Liver (tissue), 9 donors: ENCODE measurements around the gene VNN1. TPM values are rescaled to one million over a fixed set of nuclear protein-coding genes. Genes with fewer than 3 reads are reported as not detected.
"Not testable (repeated sequence)": the region's sequence is repeated elsewhere in the genome, so short reads cannot be mapped to it uniquely, and the experiment has no call there.

Source experiments
- DNase-seq: peaks from one replicate; pipeline ENCODE4 v3.0.0-alpha.2; 2017; ENCODE audit warnings: low spot score
- H3K27ac ChIP-seq, 2 donors: one replicate each; pipeline ENCODE4 v1.7.0; 2013; ENCODE audit warnings: inconsistent platforms in 2 of 2, low read length in 2 of 2, control low read depth in 1 of 2, low read depth in 1 of 2, mild to moderate bottlenecking in 1 of 2
- H3K27me3 ChIP-seq, 4 donors: one replicate each; pipeline versions ENCODE4 v1.6.1 to v1.7.0; 2013; ENCODE audit warnings: low read length in 3 of 4, inconsistent platforms in 1 of 4, mild to moderate bottlenecking in 1 of 4, moderate library complexity in 1 of 4; ENCODE audit not compliant: control insufficient read depth in 4 of 4, insufficient read depth in 4 of 4
- H3K36me3 ChIP-seq, 4 donors: one replicate each; pipeline versions ENCODE4 v1.6.1 to v1.7.0; 2013; ENCODE audit warnings: low read length in 3 of 4, mild to moderate bottlenecking in 3 of 4, low read depth in 1 of 4, moderate library complexity in 1 of 4; ENCODE audit not compliant: control insufficient read depth in 4 of 4, insufficient read depth in 3 of 4
- H3K4me1 ChIP-seq, 4 donors: one replicate each; pipeline versions ENCODE4 v1.6.1 to v1.7.0; 2013; ENCODE audit warnings: low read length in 3 of 4, mild to moderate bottlenecking in 3 of 4, moderate library complexity in 1 of 4; ENCODE audit not compliant: control insufficient read depth in 4 of 4, insufficient read depth in 4 of 4
- H3K4me3 ChIP-seq, 3 donors: one replicate each; pipeline versions ENCODE4 v1.6.1 to v1.7.0; 2013; ENCODE audit warnings: low read length in 3 of 3, control low read depth in 1 of 3, low read depth in 1 of 3, mild to moderate bottlenecking in 1 of 3
- H3K9ac ChIP-seq, 2 donors: one replicate each; pipeline ENCODE4 v1.7.0; 2013; ENCODE audit warnings: low read length in 2 of 2, mild to moderate bottlenecking in 2 of 2, moderate library complexity in 2 of 2, control low read depth in 1 of 2, low read depth in 1 of 2
- H3K9me3 ChIP-seq, 4 donors: one replicate each; pipeline versions ENCODE4 v1.6.1 to v1.7.0; 2013; ENCODE audit warnings: low read length in 3 of 4; ENCODE audit not compliant: control insufficient read depth in 4 of 4
- FOXA1 ChIP-seq: IDR thresholded peaks from 2 replicates; pipeline ENCODE4 v1.6.1; 2016; ENCODE audit warnings: antibody characterized with exemption
- FOXA2 ChIP-seq: IDR thresholded peaks from 2 replicates; pipeline ENCODE4 v1.6.1; 2016; ENCODE audit warnings: antibody characterized with exemption
- GABPA ChIP-seq, 2 donors: IDR thresholded peaks in 1 of 2; conservative IDR thresholded peaks in 1 of 2; 2 replicates each; pipeline ENCODE4 v1.6.1; 2016; ENCODE audit warnings: antibody characterized with exemption in 2 of 2, mild to moderate bottlenecking in 1 of 2, moderate library complexity in 1 of 2
- HNF4A ChIP-seq, 2 donors: conservative IDR thresholded peaks; 2 replicates each; pipeline ENCODE4 v1.6.1; 2016; ENCODE audit warnings: antibody characterized with exemption in 2 of 2, mild to moderate bottlenecking in 2 of 2
- HNF4G ChIP-seq: IDR thresholded peaks from 2 replicates; pipeline ENCODE4 v1.6.1; 2016; ENCODE audit warnings: antibody characterized with exemption
- JUND ChIP-seq, 2 donors: IDR thresholded peaks; 2 replicates each; pipeline ENCODE4 v1.6.1; 2016; ENCODE audit warnings: antibody characterized with exemption in 2 of 2
- NR2F2 ChIP-seq: IDR thresholded peaks from 2 replicates; pipeline ENCODE4 v1.6.1; 2016; ENCODE audit warnings: antibody characterized with exemption
- RAD21 ChIP-seq, 2 donors: IDR thresholded peaks; 2 replicates each; pipeline ENCODE4 v1.6.1; 2016; ENCODE audit warnings: antibody characterized with exemption in 2 of 2, mild to moderate bottlenecking in 2 of 2
- RXRA ChIP-seq, 2 donors: IDR thresholded peaks; 2 replicates each; pipeline ENCODE4 v1.6.1; 2017 to 2018; ENCODE audit warnings: antibody characterized with exemption in 2 of 2, mild to moderate bottlenecking in 1 of 2
- SP1 ChIP-seq: IDR thresholded peaks from 2 replicates; pipeline ENCODE4 v1.6.1; 2018; ENCODE audit warnings: antibody characterized with exemption, mild to moderate bottlenecking
- YY1 ChIP-seq: IDR thresholded peaks from 2 replicates; pipeline ENCODE4 v1.6.1; 2016; ENCODE audit warnings: antibody characterized with exemption, mild to moderate bottlenecking
- WGBS: extraction: QIAGEN DNeasy Blood & Tissue Kit; methylation state at CpG from one replicate; pipeline ENCODE4 v1.1.7; 2013; 5-methylcytosine and 5-hydroxymethylcytosine counted together
- polyA plus RNA-seq, 2 donors: library from polyadenylated mRNA; stranded (reverse) in 1 of 2; unstranded in 1 of 2; fragments of 200-250 nt in 1 of 2; fragments of >200 nt in 1 of 2; fragmentation: Nextera tagmentation in 1 of 2; extraction: Ambion mirVana in 1 of 2; gene quantifications; one replicate each; pipeline versions ENCODE4 v1.2.1 to v1.2.3, GENCODE V29; 2013 to 2015
- total RNA-seq, 2 donors: library from RNA; depleted of rRNA; stranded (reverse); fragments of >200 nt; gene quantifications; one replicate each; pipeline ENCODE4 v1.2.3, GENCODE V29; 2014
- TF ChIP-seq, protein P1 (sequence below): fragments of 150-350 bp; IDR thresholded peaks from 2 replicates; pipeline ENCODE4 v1.5.1; 2017; ENCODE audit warnings: improper control_type of control experiment, low read depth, low read length; ENCODE audit not compliant: missing input control
- TF ChIP-seq, protein P2 (sequence below): IDR thresholded peaks from 2 replicates; pipeline ENCODE4 v1.6.1; 2016; ENCODE audit warnings: antibody characterized with exemption
- TF ChIP-seq, protein P3 (sequence below): IDR thresholded peaks from 2 replicates; pipeline ENCODE4 v1.6.1; 2016; ENCODE audit warnings: antibody characterized with exemption
- TF ChIP-seq, protein P4 (sequence below): IDR thresholded peaks from 2 replicates; pipeline ENCODE4 v1.6.1; 2016; ENCODE audit warnings: antibody characterized with exemption, mild to moderate bottlenecking
- donor health status: healthy.
- donor health status: healthy.
- donor health status: healthy.
- donor health status: healthy.
- donor health status: healthy.

Gene VNN1
- total and polyA plus RNA-seq, 4 donors, result 2.7 to 132 (median 58.8) TPM

DNA sequence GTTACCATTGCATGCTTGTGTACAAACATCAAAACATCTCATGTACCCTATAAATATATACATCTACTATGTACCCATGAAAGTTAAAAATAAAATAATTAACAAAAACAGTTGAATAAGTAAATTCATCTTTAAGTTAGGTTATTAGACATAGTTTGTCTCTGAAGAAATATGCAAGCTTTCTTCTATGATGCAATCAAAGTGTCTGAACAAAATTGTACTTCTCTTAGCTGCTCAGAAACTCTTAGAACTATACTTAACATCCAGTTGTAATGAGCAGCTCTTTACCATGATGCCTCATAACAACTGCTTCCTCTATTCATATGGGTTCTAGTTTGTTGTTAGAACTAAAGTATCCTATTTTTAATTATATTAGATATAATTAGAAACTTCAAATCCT is 5.9 kb downstream of the VNN1 start:
- H3K4me1 ChIP-seq, result peaks cover 2 to 17% (median 6%) of the 10 kb centered on the region in 4 donors
- H3K4me3 ChIP-seq, result no peak overlapping the region
- no peak overlapping the region for H3K27ac ChIP-seq
- H3K27me3 ChIP-seq, result no peaks in the 10 kb centered on the region
- DNase-seq, result no peak
- TF ChIP-seq NR2F2 (no peak), HNF4G (no peak), FOXA1 (no peak), GABPA (IDR thresholded peaks at IDR 0.05 in 1 of 2, conservative IDR thresholded peaks at IDR 0.05 in 1 of 2) (no peak), RAD21 (IDR thresholded peaks at IDR 0.05) (no peak), RXRA (IDR thresholded peaks at IDR 0.05) (no peak), HNF4A (conservative IDR thresholded peaks at IDR 0.05) (no peak), SP1 (no peak), FOXA2 (no peak), YY1 (no peak), JUND (IDR thresholded peaks at IDR 0.05) (no peak)
- TF ChIP-seq, protein P1, sequence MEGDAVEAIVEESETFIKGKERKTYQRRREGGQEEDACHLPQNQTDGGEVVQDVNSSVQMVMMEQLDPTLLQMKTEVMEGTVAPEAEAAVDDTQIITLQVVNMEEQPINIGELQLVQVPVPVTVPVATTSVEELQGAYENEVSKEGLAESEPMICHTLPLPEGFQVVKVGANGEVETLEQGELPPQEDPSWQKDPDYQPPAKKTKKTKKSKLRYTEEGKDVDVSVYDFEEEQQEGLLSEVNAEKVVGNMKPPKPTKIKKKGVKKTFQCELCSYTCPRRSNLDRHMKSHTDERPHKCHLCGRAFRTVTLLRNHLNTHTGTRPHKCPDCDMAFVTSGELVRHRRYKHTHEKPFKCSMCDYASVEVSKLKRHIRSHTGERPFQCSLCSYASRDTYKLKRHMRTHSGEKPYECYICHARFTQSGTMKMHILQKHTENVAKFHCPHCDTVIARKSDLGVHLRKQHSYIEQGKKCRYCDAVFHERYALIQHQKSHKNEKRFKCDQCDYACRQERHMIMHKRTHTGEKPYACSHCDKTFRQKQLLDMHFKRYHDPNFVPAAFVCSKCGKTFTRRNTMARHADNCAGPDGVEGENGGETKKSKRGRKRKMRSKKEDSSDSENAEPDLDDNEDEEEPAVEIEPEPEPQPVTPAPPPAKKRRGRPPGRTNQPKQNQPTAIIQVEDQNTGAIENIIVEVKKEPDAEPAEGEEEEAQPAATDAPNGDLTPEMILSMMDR, result no peak
- TF ChIP-seq, protein P2, sequence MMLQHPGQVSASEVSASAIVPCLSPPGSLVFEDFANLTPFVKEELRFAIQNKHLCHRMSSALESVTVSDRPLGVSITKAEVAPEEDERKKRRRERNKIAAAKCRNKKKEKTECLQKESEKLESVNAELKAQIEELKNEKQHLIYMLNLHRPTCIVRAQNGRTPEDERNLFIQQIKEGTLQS, result no peak
- TF ChIP-seq, protein P3, sequence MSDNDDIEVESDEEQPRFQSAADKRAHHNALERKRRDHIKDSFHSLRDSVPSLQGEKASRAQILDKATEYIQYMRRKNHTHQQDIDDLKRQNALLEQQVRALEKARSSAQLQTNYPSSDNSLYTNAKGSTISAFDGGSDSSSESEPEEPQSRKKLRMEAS, result no peak
- H3K9me3 ChIP-seq, result no peaks in the 10 kb centered on the region
- H3K9ac ChIP-seq, result no peak overlapping the region
- H3K36me3 ChIP-seq, result peaks cover 0 to 10% (median 2%) of the 10 kb centered on the region in 4 donors

DNA sequence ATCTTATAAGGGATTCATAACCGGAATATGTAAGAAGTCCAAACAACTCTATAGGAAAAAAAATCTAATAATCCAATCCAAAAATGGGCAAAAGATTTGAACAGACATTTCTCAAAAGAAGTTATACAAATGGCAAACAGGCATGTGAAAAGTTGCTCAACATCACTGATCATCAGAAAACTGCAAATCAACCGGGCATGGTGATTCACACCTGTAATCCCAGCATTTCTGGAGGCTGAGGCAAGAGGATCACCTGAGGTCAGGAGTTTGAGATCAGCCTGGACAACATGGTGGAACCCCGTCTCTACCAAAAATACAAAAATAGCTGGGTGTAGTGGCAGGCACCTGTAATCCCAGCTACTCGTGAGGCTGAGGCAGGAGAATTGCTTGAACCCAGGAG is 7.1 kb downstream of the VNN1 start:
- not testable (repeated sequence) for H3K9ac ChIP-seq, H3K27me3 ChIP-seq, H3K27ac ChIP-seq, H3K4me3 ChIP-seq, DNase-seq, H3K9me3 ChIP-seq
- Histone ChIP-seq H3K36me3 (peaks cover 2 to 14% (median 2%) of the 10 kb centered on the region in 4 donors), H3K4me1 (peaks cover 0 to 20% (median 6%) of the 10 kb centered on the region in 4 donors)
- 86% methylated on average over 4 of the region's 4 CpGs for WGBS

DNA sequence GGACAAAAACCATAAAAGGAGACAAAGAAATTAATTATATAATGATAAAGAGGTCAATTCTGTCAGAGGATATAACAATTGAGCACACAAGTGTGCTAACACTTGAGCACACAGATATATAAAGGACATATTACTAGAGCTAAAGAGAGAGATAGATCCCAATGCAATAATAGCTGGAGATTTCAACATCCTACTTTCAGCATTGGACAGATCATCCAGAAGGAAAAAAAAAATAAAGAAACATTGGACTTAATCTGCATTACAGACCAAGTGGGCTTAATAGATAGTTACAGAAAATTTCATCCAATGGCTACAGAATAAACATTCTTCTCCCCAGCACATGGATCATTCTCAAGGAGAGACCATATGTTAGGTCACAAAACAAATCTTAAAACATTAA is 9.9 kb downstream of the VNN1 start:
- H3K4me1 ChIP-seq, result peaks cover 0 to 16% (median 6%) of the 10 kb centered on the region in 4 donors
- no peak for DNase-seq
- peaks cover 0 to 20% (median 5%) of the 10 kb centered on the region in 4 donors for H3K36me3 ChIP-seq
- H3K4me3 ChIP-seq, result no peak overlapping the region
- H3K9ac ChIP-seq, result no peak overlapping the region
- no peak overlapping the region for H3K27ac ChIP-seq
- TF ChIP-seq HNF4A (conservative IDR thresholded peaks at IDR 0.05) (peak in 1 of 2 donors; percentile 10), RAD21 (IDR thresholded peaks at IDR 0.05) (no peak)
- TF ChIP-seq, protein P4, sequence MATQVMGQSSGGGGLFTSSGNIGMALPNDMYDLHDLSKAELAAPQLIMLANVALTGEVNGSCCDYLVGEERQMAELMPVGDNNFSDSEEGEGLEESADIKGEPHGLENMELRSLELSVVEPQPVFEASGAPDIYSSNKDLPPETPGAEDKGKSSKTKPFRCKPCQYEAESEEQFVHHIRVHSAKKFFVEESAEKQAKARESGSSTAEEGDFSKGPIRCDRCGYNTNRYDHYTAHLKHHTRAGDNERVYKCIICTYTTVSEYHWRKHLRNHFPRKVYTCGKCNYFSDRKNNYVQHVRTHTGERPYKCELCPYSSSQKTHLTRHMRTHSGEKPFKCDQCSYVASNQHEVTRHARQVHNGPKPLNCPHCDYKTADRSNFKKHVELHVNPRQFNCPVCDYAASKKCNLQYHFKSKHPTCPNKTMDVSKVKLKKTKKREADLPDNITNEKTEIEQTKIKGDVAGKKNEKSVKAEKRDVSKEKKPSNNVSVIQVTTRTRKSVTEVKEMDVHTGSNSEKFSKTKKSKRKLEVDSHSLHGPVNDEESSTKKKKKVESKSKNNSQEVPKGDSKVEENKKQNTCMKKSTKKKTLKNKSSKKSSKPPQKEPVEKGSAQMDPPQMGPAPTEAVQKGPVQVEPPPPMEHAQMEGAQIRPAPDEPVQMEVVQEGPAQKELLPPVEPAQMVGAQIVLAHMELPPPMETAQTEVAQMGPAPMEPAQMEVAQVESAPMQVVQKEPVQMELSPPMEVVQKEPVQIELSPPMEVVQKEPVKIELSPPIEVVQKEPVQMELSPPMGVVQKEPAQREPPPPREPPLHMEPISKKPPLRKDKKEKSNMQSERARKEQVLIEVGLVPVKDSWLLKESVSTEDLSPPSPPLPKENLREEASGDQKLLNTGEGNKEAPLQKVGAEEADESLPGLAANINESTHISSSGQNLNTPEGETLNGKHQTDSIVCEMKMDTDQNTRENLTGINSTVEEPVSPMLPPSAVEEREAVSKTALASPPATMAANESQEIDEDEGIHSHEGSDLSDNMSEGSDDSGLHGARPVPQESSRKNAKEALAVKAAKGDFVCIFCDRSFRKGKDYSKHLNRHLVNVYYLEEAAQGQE, result peak; percentile 86
- no peaks in the 10 kb centered on the region for H3K9me3 ChIP-seq
- H3K27me3 ChIP-seq, result no peaks in the 10 kb centered on the region
